GM12878 (cell line): ENCODE data around the gene GREB1. TPM values are rescaled to one million over a fixed set of nuclear protein-coding genes. Genes with fewer than 3 reads are reported as not detected.
A peak's percentile ranks its signal among the peaks of the same experiment; 100 is the strongest.

Source experiments
- ATAC-seq: fragments of 200-7000 bp; cut with Tn5 transposase; 3 replicates; pipeline ENCODE4 v1.9.1; 2020; ENCODE audit warnings: mild to moderate bottlenecking, moderate library complexity
- BruUV-seq: library from RNA; stranded (reverse); fragments of 400-500 nt; replicated peaks from 2 replicates; lab custom pipeline; 2021; lab: Mats Ljungman, UMichigan
- CTCF ChIA-PET: fragments of 300-600 bp; sonication (Branson Sonifier 250); formaldehyde crosslinking; extraction: SDS; loops from one replicate; lab custom pipeline; 2021; ENCODE audit warnings: inconsistent platforms; lab: Yijun Ruan, JAX
- POLR2A ChIA-PET: fragments of 350-600 bp; formaldehyde crosslinking; extraction: SDS; loops from one replicate; lab custom pipeline; 2021; ENCODE audit warnings: inconsistent platforms; lab: Charles Lee
- RAD21 ChIA-PET: fragments of 300-600 bp; sonication (Branson Sonifier 250); formaldehyde crosslinking; loops from one replicate; lab custom pipeline; 2023; ENCODE audit warnings: antibody characterized with exemption; ENCODE audit not compliant: unreplicated experiment; lab: Charles Lee
- SMC1A ChIA-PET: fragments of 300-600 bp; sonication (Branson Sonifier 250); formaldehyde crosslinking; loops from one replicate; lab custom pipeline; 2023; ENCODE audit not compliant: unreplicated experiment, uncharacterized antibody; lab: Charles Lee
- DNase-seq: peaks from one replicate; pipeline ENCODE4 v3.0.0-alpha.2; 2011; ENCODE audit warnings: low read depth, low spot score
- FAIRE-seq: peaks from 3 replicates; lab custom pipeline; 2011; peaks lifted over from hg19 to GRCh38; lab: Jason Lieb, UNC
- H2AFZ ChIP-seq: 2 replicates; pipeline ENCODE4 v1.6.0; 2011; ENCODE audit warnings: low read depth, low read length, control low read depth; ENCODE audit not compliant: control insufficient read depth
- H3K27ac ChIP-seq: 2 replicates; pipeline ENCODE4 v1.5.1; 2011; ENCODE audit warnings: control low read depth; ENCODE audit not compliant: control insufficient read depth, insufficient read depth
- H3K27me3 ChIP-seq, 2 experiments: replicated peaks in 1 of 2; 2 replicates each; pipeline versions ENCODE4 v1.6.0 to v1.6.1; 2011; ENCODE audit warnings: low read length in 1 of 2; ENCODE audit not compliant: control insufficient read depth in 2 of 2, insufficient read depth in 2 of 2
- H3K36me3 ChIP-seq, 2 experiments: 2 replicates each; pipeline ENCODE4 v1.5.1; 2011; ENCODE audit warnings: low read length in 1 of 2; ENCODE audit not compliant: control insufficient read depth in 2 of 2, insufficient read depth in 2 of 2
- H3K4me1 ChIP-seq: 2 replicates; pipeline ENCODE4 v1.6.1; 2011; ENCODE audit warnings: mild to moderate bottlenecking, low read length, moderate library complexity, mixed read lengths; ENCODE audit not compliant: control insufficient read depth, insufficient read depth
- H3K4me2 ChIP-seq: 2 replicates; pipeline ENCODE4 v1.6.0; 2011; ENCODE audit warnings: control low read depth; ENCODE audit not compliant: control insufficient read depth, insufficient read depth
- H3K4me3 ChIP-seq: fragments of 200-600 bp; sonication (generic); 2 replicates; pipeline ENCODE4 v1.5.1; 2016
- H3K79me2 ChIP-seq: 2 replicates; pipeline ENCODE4 v1.6.0; 2011; ENCODE audit warnings: low read length; ENCODE audit not compliant: control insufficient read depth, insufficient read depth
- H3K9ac ChIP-seq: 2 replicates; pipeline ENCODE4 v1.8.0; 2011; ENCODE audit warnings: low read length, control low read depth, mixed read lengths; ENCODE audit not compliant: control insufficient read depth, insufficient read depth
- H3K9me3 ChIP-seq: replicated peaks from 3 replicates; pipeline ENCODE4 v1.5.1; 2011; ENCODE audit warnings: mild to moderate bottlenecking, low read length; ENCODE audit not compliant: control insufficient read depth, insufficient read depth
- H4K20me1 ChIP-seq: 2 replicates; pipeline ENCODE4 v1.6.0; 2011; ENCODE audit not compliant: control insufficient read depth, insufficient read depth
- BCL11A ChIP-seq: IDR thresholded peaks from 2 replicates; pipeline ENCODE4 v1.6.1; 2011; ENCODE audit warnings: low read depth, low read length
- BHLHE40 ChIP-seq, 2 experiments: fragments of 450-650 bp in 1 of 2; IDR thresholded peaks; 2 replicates each; pipeline ENCODE4 v1.6.1; 2011 to 2017; ENCODE audit warnings: low read depth in 2 of 2, borderline replicate concordance in 1 of 2, improper control_type of control experiment in 1 of 2, low read length in 1 of 2, mild to moderate bottlenecking in 1 of 2
- CBFB ChIP-seq: IDR thresholded peaks from 2 replicates; pipeline ENCODE4 v1.6.1; 2016; ENCODE audit warnings: antibody characterized with exemption, low read depth
- CBX5 ChIP-seq: sonication (generic); IDR thresholded peaks from 2 replicates; pipeline ENCODE4 v1.6.1; 2016; ENCODE audit warnings: low read depth, moderate library complexity, mild to moderate bottlenecking, inconsistent platforms
- CUX1 ChIP-seq: IDR thresholded peaks from 2 replicates; pipeline ENCODE4 v1.6.1; 2012; ENCODE audit warnings: improper control_type of control experiment, low read depth, low read length; ENCODE audit not compliant: insufficient replicate concordance
- E2F4 ChIP-seq: IDR thresholded peaks from 2 replicates; pipeline ENCODE4 v1.6.1; 2012; ENCODE audit warnings: low read depth, low read length, improper control_type of control experiment
- EED ChIP-seq: sonication (generic); IDR thresholded peaks from 2 replicates; pipeline ENCODE4 v1.6.1; 2016; ENCODE audit warnings: antibody characterized with exemption, low read depth
- IRF4 ChIP-seq: IDR thresholded peaks from 2 replicates; pipeline ENCODE4 v1.6.1; 2011; ENCODE audit warnings: low read depth, low read length
- JUNB ChIP-seq: IDR thresholded peaks from 2 replicates; pipeline ENCODE4 v1.6.1; 2016; ENCODE audit warnings: antibody characterized with exemption, mild to moderate bottlenecking
- POLR2AphosphoS2 ChIP-seq: IDR thresholded peaks from 2 replicates; pipeline ENCODE4 v1.6.1; 2011; ENCODE audit warnings: low read depth, mild to moderate bottlenecking, low read length, improper control_type of control experiment, moderate library complexity
- RUNX3 ChIP-seq: IDR thresholded peaks from 2 replicates; pipeline ENCODE4 v1.6.1; 2012; ENCODE audit warnings: low read length, inconsistent platforms
- SREBF2 ChIP-seq: IDR thresholded peaks from 2 replicates; pipeline ENCODE4 v1.6.1; 2012; ENCODE audit warnings: mild to moderate bottlenecking, low read length
- STAT3 ChIP-seq: IDR thresholded peaks from 2 replicates; pipeline ENCODE4 v1.6.1; 2011; ENCODE audit warnings: low read depth, low read length, improper control_type of control experiment
- TCF12 ChIP-seq: IDR thresholded peaks from 2 replicates; pipeline ENCODE4 v1.6.1; 2011; ENCODE audit warnings: low read depth, mild to moderate bottlenecking, low read length
- TCF3 ChIP-seq: IDR thresholded peaks from 2 replicates; pipeline ENCODE4 v1.6.1; 2012; ENCODE audit warnings: low read depth, mild to moderate bottlenecking, low read length, borderline replicate concordance; ENCODE audit not compliant: insufficient read depth
- WRNIP1 ChIP-seq: IDR thresholded peaks from 2 replicates; pipeline ENCODE4 v1.6.1; 2011; ENCODE audit warnings: low read depth, low read length, improper control_type of control experiment, borderline replicate concordance
- WGBS: methylation state at CpG from one replicate; pipeline ENCODE4 v1.1.6; 2016; ENCODE audit warnings: low lambda C conversion rate; ENCODE audit not compliant: insufficient replicate concordance, insufficient coverage; ENCODE audit errors: missing lambda C conversion rate; 5-methylcytosine and 5-hydroxymethylcytosine counted together
- in situ Hi-C: fragments of 300-500 bp; cut with MboI; formaldehyde crosslinking; loops from 9 replicates; pipeline ENCODE4 v1.14.3; 2018; ENCODE audit warnings: mixed read lengths
- intact Hi-C: fragments of 100-400 bp; cut with micrococcal nuclease; formaldehyde crosslinking; loops from one replicate; pipeline ENCODE4 v1.14.2; 2022; ENCODE audit not compliant: unreplicated experiment
- polyA plus RNA-seq, 11 experiments: library from polyadenylated mRNA; depleted of rRNA in 4 of 11; unstranded in 6 of 11; stranded (reverse) in 5 of 11; fragments of >200 nt; fragmentation: Nextera tagmentation in 4 of 11; fragmentation: Illumina TruSeq in 1 of 11; extraction: Ambion mirVana in 4 of 11; extraction: Trizol in 1 of 11; gene quantifications; 1 replicate in 1 of 11; 2 replicates in 10 of 11; pipeline versions ENCODE4 v1.2.1 to v1.2.3, GENCODE V29; 2011 to 2016; ENCODE audit warnings: inconsistent platforms in 2 of 11, missing spikeins in 2 of 11, low read depth in 1 of 11
- total RNA-seq, 4 experiments: library from RNA; depleted of rRNA in 3 of 4; stranded (reverse); fragments of >200 nt in 3 of 4; fragmentation: Illumina TruSeq in 1 of 4; extraction: Trizol in 1 of 4; gene quantifications; 2 replicates each; pipeline versions ENCODE4 v1.2.1 to v1.2.3, GENCODE V29; 2013 to 2021

GREB1 gene
- total and polyA plus RNA-seq, 10 of the 15 experiments (the other 5 are each of a cell fraction or from before 2014, with no cell fraction given) = 0.09 to 2.1 (median 0.37) TPM; not detected in 1

- CTCF ChIA-PET = no interaction called here
- intact Hi-C loops = no loop called here
- Histone ChIP-seq H4K20me1 (no peaks in the 10 kb centered on the region), H3K27ac (no peak overlapping the region), H3K9me3 (peaks cover 2% of the 10 kb centered on the region; the same call in 1 of the 3 replicates), H3K4me3 (no peak overlapping the region), H3K9ac (no peak overlapping the region), H3K36me3 (no peaks in the 10 kb centered on the region), H3K4me1 (peaks cover 10% of the 10 kb centered on the region), H3K79me2 (no peaks in the 10 kb centered on the region), H2AFZ (no peak overlapping the region), H3K27me3 (no peaks in the 10 kb centered on the region), H3K4me2 (no peak overlapping the region)
- SMC1A ChIA-PET = no interaction called here
- FAIRE-seq = no peak
- in situ Hi-C loops = no loop called here
- BruUV-seq = no TSS peak
- DNase-seq = peak; percentile 35
- 49% methylated on average over 11 of the region's 11 CpGs for WGBS
- peak; percentile 87 for ATAC-seq
- RAD21 ChIA-PET = no interaction called here
- POLR2A ChIA-PET = no interaction called here
- TF ChIP-seq CBX5 (0 out of 2 replicates have a peak, but pooled peaks have one; percentile 13), CBFB (0 out of 2 replicates have a peak, but pooled peaks have one; percentile 44), BCL11A (peak; percentile 21; the same call in 1 of the 2 replicates), RUNX3 (peak; percentile 93), TCF12 (peak; percentile 38; the same call in 1 of the 2 replicates), EED (peak; percentile 65), E2F4 (no peak), IRF4 (peak; percentile 59; the same call in 1 of the 2 replicates), CUX1 (no peak), POLR2AphosphoS2 (no peak), STAT3 (no peak), WRNIP1 (no peak), TCF3 (0 out of 2 replicates have a peak, but pooled peaks have one; percentile 58), JUNB (peak; percentile 39; the same call in 1 of the 2 replicates), BHLHE40 (IDR thresholded peaks at IDR 0.05; ENCODE audit: borderline replicate concordance in 1 of 2, low read depth in 2 of 2, low read length in 1 of 2) (peak in 1 of 2 experiments; percentile 29; a peak in 1 of 4 replicates), SREBF2 (no peak)
Measured at GRCh38 chr2:11505652-11506610, 27.9 kb upstream of the GREB1 start.
